Hematopoietic multipotent progenitor cell treated with erythropoietin and hydrocortisone succinate and interleukin-3 and kit ligand, for 15 days (in vitro differentiated cells): Measurements from ENCODE around the gene KRT4.

Source experiments
- DNase-seq: peaks from one replicate; pipeline ENCODE4 v3.0.0-alpha.2; 2015; ENCODE audit warnings: low spot score

Gene KRT4

DNA sequence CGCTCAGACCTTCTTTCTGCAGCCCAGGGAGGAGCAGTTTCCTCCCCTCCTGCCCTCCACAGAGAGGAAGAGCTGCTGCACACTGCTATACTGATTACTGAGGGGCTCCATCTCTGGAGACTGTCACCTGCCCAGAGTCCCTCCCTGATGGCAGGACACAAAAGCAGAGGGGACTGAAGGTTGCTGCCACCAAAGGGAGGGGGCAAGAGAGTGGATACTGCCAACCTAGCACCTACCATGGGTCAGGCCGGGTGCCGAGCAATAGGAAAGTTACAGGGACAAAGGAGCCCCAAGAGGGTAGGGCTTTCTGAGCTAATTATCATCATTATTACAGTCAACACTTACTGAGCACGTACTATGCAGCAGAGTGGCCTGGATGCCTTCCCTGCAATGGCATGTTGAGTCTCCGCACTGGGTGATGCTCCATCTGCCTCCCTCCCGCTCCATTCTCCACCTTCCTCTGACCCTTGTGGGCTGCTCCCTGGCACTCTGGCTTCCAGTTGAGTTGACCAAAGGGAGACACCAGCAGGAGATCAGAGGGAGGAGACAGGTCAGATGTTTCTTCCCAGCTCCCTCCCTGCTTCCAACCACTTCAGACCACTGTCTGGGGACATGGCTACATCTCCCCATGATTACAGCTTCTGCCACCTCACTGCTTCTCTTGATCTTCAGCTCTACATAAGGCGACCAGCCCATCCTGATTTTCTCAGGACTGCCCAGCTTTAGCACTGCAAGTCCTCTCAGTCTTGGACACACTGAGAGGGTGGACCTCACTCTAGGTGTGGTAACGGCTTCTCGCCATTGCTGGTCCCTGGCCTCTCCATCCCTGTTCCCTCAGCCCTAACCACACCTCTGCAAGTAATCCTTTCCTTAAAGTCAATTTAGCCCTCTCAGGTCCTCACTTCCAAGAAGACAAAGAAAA, 22.8 kb upstream of the KRT4 start:
- no peak for DNase-seq

DNA sequence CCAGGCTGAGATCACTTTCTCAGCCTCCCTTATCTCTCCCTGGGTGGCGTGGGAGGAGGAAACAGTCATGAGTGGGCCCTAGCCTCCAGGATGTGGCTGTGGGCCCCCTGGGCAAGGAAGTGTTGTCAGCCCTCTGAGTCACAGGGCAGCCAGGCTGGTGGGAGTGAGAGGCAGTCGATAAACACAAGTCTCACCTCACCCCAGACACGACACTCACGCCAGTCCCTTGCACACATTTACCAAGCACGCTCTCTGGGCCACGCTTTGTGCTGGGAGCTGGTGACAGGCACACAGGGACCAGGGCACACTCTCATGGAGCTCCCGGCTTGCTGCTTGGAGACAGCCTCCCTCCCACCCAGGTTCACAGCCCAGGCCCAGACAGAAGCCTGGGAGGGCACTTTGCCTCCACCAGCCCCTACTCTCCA, 22.1 kb upstream of the KRT4 start:
- no peak for DNase-seq

DNA sequence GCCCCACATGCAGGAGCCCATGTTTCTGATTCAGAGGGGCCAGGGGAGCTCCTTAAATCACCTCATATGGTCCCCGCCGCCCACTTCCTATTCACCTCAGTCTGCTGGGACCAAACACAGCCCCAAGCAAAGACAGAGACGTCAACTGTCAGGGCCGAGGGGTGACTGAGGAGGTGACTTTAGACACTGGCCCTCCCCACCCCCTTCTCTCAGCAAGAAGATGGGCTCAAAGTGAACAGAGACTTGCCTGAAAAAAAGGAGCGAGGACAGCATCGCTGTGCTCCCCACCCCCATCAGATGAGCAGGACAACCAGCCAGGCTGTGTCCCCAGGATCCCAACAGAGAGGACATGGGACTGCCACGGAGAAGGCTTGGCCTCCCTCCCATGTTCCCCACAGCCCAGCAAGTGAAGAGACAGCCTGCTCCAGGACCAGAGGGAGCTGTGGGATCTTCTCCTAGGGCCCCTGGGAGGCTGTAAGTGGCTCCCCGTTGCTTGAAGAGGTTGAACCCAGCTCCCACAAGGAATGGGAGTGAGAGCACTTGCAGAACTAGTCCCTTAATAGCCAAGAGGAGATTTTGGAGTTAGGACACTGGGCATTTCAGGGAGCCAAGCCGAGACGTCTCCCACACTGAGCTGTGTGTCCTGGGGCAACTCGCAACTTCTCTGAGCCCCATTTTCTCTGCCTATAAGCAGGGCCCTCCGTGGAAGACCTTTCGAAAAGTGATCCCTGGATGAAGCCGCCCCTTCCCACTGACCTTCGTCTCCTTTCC, 21.5 kb upstream of the KRT4 start:
- no peak for DNase-seq

DNA sequence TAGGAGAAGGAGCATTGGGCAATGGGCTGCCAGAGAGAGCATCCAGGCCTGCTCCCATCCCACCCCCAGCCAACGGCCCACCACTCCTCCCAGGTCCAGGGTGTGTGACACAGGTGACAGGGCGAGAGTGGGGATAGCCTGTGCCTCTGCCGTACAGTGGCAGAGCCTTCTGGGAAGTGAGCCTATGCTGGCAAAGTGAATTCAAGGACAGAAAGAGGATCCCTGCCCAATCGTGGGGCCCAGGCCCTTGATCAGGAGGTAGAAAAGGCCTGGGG, 20.7 kb upstream of the KRT4 start:
- no peak for DNase-seq

DNA sequence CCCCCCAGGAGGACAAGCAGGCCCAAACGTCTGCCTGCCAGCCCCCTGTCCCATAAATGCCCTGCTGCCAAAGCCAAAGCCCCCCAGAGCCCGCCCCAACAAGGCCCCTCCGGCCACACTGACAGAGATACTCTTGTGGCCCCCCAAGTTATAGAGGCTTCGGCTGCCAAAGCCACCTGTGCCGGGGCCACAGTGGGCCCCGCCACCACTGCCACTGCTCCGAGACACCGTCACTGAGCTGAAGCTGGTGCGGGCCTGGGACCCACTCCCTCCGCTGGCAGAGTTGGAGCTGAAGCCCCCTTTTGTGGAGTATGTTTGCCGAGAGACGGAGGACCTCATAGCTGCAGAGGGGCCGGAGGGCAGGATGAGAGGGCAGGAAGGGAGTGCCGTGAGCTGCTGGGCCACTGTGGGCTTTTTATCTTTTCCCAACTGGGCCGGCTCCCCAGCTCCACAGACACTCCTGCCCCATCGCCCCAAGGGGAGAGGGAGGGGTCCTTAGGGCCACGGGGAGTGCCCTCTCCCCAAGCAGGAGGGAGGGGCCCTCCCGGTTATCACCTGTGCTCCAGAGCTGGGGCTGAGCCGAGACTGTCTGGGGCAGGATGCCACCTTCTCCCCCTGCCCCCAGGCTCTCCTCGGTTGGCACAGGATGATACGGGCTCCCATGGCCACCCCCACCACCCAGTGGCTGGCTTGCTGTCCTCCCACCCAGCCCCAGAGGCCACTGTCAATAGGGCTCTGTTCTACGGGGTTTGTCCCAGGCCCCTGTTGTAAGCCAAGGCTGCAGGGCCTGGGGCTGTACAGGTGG, 20.2 kb upstream of the KRT4 start, which contains the start of gene KRT79:
TSS of gene KRT79 (minus strand) at position 390 of the 805 bp plus-strand sequence. CDS start at position 339, 51 bp downstream.
- DNase-seq, result no peak

DNA sequence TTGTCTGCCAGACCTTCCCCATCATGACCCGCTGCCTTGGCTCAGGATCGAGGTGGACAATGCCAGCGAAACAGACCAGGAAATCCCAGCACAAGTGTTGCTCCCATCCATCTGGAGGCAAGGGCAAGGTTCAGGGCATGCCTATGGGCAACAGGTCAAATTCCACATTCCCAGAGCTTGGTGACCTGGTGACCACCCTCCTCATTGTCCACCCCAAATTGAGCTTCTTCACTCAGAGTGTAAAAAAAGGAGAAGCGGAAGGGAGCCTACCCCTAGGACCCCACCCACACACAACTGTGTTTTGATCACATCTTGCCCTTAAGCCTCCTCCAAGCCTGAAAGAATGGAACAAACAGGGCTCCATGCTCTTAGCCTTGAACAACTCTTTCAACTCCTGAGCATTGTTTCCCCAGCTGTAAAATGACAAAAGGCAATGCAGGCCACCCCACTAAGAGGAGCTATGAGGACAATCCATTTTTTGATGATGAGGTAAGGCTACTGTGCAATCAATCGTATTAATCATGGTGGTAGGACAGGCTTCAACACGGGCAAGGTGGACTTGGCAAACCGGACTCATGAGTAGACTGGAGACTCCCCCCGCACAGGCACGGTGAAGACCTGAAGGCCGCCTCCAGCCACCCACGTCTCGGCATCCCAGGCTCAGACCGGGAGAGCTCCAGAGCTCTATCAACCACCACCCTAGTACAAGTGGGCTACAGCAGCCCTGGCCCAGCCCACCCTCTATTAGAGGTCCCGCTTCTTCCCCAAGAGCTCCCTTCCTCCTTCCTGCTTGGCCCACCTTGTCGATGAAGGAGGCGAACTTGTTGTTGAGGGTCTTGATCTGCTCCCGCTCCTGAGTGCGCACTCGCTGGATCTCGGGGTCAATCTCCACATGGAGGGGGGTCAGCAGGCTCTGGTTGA, 19.3 kb upstream of the KRT4 start:
- no peak for DNase-seq

DNA sequence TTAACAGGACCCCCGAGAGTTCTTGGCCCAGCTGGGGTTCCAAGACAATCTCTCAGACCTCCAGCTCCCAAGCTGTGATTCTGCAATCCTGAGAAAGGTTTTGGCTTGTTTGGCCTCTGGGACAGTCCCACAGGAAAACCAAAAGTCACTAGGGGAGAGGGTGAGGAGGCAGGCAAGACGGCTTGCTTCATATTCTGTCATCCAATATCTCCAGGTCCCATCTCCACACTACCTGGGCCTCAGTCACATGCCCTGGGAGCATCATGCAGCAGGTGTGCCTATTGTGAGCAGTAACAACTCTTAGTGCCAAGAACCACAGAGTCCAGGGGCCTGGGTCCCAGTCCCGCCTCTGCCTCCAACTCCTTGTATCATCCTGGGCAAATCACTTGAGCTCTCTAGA, 18.5 kb upstream of the KRT4 start:
- no peak for DNase-seq

DNA sequence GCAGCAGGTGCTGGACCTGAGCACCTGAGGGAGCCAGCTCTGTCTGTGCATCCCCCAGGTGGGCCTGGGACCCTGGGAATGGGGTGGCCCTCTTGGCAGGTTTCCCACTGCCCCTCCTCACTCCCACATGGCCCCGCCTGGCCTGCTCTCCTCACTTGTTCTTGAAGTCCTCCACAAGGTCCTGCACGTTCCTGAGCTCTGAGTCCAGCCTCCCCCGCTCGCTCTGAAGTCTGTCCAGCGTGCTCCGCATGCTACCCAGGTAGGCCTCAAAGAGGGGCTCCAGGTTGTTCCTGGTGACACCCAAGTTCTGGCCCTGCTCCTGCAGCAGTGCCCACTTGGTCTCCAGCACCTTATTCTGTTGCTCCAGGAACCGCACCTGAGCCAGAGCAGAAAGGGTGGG, 17.3 kb upstream of the KRT4 start:
- no peak for DNase-seq

DNA sequence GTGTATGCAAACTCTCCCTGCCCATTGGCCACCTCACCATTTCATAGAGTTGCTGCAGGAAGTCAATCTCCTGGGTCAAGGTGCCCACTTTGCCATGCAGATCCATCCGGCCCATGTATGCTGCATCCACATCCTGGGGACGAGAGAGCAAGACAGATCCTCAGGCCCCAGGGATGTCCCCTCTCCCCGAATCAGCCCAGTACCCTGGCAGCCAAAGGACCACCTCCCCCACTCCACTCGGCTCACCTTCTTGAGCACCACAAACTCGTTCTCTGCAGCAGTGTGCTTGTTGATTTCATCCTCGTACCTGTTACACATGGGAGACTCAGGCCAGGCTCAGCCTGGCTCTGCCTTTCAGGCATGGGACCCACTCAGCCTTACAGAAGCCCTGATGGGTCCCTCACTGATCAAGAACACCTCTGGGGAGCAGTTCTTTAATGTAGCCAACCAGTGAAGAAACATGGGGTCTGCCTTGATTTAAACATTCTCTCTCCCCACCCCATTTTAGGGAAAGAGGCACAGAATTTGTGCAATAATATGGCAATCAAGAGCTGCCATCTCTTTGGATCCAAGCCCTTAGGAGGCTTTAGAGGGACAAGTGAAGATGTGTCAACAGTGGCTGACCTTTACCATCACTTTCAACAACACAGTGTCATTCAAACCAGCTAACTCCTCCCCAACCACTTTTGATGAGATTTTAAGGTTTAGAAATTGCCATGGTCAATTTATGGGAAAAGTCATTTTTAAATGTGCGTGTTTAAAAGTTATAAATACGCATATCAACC, 16.3 kb upstream of the KRT4 start:
- DNase-seq, result no peak

DNA sequence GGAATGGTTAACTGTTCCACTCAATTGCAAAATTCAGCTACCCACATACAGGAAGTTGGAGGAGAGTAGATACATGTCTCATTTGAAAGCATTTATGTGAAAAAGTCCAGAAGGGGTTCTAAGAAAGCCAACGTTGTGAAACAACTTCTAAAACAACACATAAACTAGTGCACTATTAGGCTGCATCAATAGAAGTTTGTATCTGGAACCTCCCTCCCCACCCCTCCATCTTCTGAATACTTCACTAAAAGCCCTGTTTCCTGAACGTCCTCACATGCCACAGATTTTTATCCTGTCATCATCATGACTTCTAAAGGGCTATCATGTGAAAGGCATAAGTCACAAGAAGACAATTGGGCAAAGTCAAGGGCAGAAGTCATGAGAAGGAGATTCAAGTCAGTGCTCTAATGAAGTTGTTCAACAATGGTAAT, 14.7 kb upstream of the KRT4 start:
- DNase-seq, result no peak

DNA sequence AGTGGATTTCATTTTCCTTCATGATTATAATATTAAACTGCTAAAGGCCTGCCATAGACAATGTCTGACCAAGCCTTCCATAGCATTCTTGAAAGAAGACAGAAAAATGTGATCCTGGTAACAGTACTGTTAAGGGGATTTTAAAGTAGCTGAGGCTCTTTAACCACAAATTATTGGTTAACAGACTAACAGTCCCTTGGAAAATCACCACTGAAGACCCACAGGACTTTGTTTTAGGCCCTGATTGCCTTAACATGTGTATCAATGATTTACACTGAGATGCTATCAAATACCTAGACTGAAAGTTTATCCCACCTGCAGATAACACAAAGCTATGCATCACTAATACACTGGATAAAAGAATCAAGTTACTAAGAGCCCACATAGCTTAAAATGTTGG, 14.2 kb upstream of the KRT4 start:
- DNase-seq, result no peak

DNA sequence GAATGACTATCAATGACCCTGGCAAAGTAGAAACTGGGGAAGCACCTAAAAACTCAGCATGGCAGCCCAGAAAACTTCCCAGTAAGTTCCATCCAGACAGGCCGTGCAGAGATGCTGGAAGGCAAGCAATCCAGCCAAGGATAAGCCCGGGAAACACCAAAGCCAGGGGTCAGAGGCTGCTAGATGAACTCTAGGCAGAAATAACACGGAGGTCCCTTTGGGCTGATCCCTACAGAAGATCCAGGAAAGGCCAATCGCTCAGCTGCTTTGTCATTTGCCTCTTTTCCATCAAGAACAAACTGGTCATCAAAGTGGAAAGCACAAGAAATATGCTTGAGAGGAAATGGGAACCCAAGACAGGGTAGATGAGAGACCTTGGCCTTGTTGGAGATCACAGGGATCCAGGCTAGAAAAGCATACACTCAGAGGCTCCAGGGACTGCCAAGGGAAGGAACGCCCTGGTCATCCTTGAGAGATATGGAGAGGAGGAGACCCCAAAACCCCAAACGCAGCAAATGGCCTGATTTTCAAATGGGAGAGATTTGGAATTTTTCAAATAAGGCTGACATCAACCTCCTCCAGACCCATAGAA, 13.7 kb upstream of the KRT4 start:
- DNase-seq, result no peak

DNA sequence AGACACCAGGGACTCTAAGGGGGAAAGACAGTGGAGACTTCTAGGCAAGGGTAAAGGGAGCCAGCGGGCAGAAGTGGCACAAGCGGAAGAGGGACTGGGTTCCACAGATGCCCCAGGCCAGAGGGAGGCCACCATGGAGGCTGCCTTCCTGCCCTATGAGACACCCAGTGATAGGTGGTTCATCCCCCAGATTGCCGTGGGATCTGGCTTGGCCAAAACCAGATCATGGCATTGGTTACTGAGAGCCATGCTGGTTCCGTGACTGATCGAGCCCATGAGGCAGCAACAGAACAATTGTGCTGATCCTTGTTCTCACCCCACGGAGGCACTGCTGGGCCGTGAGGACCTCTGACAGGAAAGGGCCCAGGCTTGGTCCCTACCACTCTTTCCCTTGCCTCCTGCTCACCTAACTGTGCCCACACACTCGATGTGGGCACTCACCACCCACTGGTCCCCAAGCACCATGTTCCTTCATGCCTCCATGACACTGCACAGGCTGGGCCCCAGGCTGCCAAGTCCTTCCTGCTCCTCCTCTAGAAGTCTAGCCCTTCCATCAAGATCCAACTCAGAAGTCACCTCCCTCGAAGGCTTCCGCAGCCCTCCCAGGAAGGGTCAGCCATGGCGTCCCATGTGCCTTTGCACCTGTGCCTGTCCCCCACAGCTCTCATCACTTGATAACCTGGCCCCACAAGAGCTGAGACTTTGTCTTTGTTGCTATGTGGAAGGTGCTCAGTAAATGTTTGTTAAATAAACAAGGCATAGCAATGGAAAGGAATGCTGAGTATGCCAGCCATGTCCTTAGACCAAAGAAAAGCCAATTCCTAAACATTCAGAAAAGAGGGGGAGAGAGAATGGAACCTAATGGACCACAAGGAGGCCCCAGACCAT, 12.9 kb upstream of the KRT4 start:
- DNase-seq, result no peak

DNA sequence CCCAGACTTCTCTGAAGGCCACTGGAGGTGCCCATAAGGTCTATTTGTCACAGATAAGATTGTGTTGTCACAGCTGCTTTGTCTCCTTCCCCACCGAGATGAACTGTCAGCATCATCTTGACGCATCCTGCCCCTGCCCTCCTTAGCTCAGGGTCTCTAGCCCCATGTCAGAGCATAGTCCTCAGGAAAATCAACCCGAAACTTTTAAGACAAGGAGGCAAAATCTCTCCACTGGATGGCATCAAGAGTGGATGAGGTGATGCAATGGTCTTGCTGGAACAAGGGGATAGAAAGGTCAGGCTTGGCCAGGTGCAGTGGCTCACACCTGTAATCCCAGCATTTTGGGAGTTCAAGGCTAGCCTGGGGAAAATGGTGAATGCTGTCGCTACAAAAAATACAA, 12.0 kb upstream of the KRT4 start:
- no peak for DNase-seq

DNA sequence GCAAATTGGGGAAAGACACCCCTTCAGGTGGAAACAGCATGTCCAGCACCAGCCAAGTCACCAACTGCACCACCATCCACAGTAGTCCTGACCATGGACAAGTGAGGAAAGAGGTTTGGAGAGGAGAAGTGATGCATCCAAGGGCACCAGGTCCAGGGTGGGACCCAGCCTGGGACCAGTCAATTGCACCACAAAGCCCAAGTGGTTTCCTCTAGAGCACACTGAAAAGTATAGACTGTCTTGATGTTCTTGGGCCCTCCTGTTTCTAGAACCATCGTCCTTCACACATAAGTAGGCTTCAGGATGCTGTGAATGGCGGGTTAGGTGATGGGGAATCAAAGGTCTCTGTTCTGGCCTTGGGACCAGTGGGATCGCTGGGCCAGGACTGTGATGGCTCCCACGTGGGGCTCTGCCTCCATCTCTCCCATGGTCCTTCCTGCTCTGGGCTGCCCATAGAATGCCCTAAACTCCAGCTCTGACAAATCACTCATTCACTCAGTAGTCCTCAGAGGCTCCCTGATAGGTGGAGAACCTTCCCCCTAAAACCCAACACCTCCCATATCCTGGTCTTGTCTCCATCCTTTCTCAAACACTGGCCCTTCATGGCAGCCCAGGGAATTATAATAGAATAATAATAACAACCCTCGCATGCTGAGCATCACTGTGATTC, 11.0 kb upstream of the KRT4 start:
- DNase-seq, result no peak

DNA sequence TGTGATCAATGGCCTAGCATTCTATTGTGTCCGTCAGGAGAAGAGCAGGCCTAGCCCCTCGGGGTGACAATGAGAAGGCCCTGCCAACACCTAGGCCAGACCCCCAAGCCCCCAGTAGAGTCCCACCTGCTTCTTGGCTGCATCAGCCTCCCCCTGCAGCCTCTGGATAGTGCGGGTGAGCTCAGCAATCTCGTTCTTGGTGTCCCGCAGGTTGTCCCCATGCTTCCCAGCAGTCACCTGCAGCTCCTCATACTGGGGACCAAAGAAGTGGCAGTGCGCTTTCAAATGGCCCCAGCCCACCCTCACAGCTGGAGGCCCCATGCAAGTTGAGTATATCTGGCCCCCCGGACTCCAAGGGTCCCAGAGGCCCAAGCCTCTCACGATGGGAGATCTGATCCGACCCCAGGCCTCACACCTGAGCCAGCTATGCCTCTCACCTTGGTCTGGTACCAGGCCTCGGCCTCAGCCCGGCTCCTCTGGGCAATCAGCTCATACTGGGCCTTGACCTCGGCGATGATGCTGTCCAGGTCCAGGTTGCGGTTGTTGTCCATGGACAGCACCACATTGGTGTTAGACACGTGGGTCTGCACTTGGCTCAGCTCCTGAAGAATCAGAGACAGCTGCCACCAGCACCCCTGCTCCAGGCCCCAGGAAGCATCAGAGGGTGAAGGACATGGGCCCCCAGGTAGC, 10.0 kb upstream of the KRT4 start:
- DNase-seq, result no peak

DNA sequence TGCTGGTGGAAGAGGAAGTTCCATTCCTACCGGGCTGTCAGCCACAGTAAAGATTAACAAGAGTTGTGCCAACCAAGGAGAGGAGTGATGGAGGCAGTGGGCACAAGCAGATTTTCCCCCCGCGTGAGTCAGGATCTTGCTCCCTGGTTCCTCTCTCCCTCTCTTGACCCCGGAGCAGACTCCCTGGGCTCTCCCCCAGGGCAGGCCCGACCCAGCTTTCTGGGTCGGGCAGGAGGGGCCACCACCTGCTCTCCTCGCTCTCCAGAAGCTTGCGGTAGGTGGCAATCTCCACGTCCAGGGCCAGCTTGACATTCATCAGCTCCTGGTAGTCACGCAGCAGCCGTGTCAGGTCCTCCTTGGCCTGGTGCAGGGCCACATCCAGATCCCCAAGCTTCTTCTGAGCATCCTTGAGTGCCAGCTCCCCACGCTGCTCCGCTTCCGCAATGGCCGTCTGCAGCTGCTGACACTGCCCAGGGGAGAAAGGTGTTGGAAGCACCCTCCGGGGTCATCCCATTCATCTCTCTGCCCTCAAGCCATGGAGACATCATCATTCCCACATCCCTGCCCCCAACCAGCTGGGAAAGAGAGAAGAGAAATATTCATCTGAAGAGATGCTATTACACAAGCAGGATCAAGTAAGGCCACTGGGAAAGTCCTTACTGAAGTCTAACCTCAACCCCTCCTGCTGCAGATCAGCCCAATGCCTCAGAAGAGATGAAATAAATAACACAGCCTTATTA, 9.0 kb upstream of the KRT4 start:
- no peak for DNase-seq
